K562 (cell line): ENCODE results near the gene CARS2. TPM values are rescaled to one million over a fixed set of nuclear protein-coding genes. Genes with fewer than 3 reads are reported as not detected.
A peak's percentile ranks its signal among the peaks of the same experiment; 100 is the strongest.

Experiments
- EHMT2 ChIP-seq: fragments of 450-650 bp; IDR thresholded peaks from 2 replicates; pipeline ENCODE4 v1.6.1; 2018; ENCODE audit warnings: antibody characterized with exemption
- ELF2 ChIP-seq: fragments of 250-450 bp; sonication (Bioruptor Pico); IDR thresholded peaks from 2 replicates; pipeline ENCODE4 v1.5.0; 2021; ENCODE audit warnings: mild to moderate bottlenecking
- FOS ChIP-seq: IDR thresholded peaks from 3 replicates; pipeline ENCODE4 v1.6.1; 2011; ENCODE audit not compliant: insufficient read length; ENCODE audit errors: extremely low read depth
- HDAC3 ChIP-seq: fragments of 450-650 bp; IDR thresholded peaks from 2 replicates; pipeline ENCODE4 v1.6.1; 2018; ENCODE audit warnings: borderline replicate concordance, mild to moderate bottlenecking, moderate library complexity; ENCODE audit not compliant: partially characterized antibody
- HOXB6 ChIP-seq: fragments of 250-450 bp; sonication (Bioruptor Pico); IDR thresholded peaks from 2 replicates; pipeline ENCODE4 v1.5.1; 2022; ENCODE audit warnings: mild to moderate bottlenecking, borderline replicate concordance
- JUNB ChIP-seq: fragments of 450-650 bp; formaldehyde crosslinking; conservative IDR thresholded peaks from 2 replicates; pipeline ENCODE4 v1.4.0; 2020; ENCODE audit warnings: mild to moderate bottlenecking
- KAT8 ChIP-seq: fragments of 450-650 bp; IDR thresholded peaks from 2 replicates; pipeline ENCODE4 v1.6.1; 2016; ENCODE audit warnings: low read depth, mild to moderate bottlenecking
- MCM3 ChIP-seq: fragments of 450-650 bp; IDR thresholded peaks from 2 replicates; pipeline ENCODE4 v1.6.1; 2016
- MTF1 ChIP-seq: fragments of 250-450 bp; sonication (Bioruptor Pico); IDR thresholded peaks from 2 replicates; pipeline ENCODE4 v1.9.0; 2021; ENCODE audit warnings: moderate library complexity, mild to moderate bottlenecking, inconsistent platforms, borderline replicate concordance
- NCOA4 ChIP-seq: fragments of 450-650 bp; IDR thresholded peaks from 2 replicates; pipeline ENCODE4 v1.6.1; 2018; ENCODE audit warnings: mild to moderate bottlenecking; ENCODE audit not compliant: partially characterized antibody
- NEUROD1 ChIP-seq: fragments of 150-350 bp; IDR thresholded peaks from 2 replicates; pipeline ENCODE4 v1.6.1; 2014; ENCODE audit warnings: borderline replicate concordance, low read length, low read depth; ENCODE audit not compliant: partially characterized antibody
- NONO ChIP-seq, 2 experiments: fragments of 200-400 bp in 1 of 2; fragments of 450-650 bp in 1 of 2; formaldehyde crosslinking in 1 of 2; IDR thresholded peaks; 2 replicates each; pipeline ENCODE4 v1.6.1; 2017; ENCODE audit warnings: low read depth in 2 of 2, mild to moderate bottlenecking in 2 of 2, moderate library complexity in 2 of 2, low read length in 1 of 2
- NR2C2 ChIP-seq, 2 experiments: fragments of 200-800 bp in 1 of 2; sonication (Bioruptor generic) in 1 of 2; sonication (generic) in 1 of 2; formaldehyde crosslinking in 1 of 2; IDR thresholded peaks; 2 replicates each; pipeline versions ENCODE4 v1.6.1 to v1.8.0; 2016 to 2022; ENCODE audit warnings: mild to moderate bottlenecking in 1 of 2, missing compliant biosample characterization in 1 of 2, missing genetic modification characterization in 1 of 2, missing genetic modification reagents in 1 of 2
- SRSF7 ChIP-seq: fragments of 200-400 bp; formaldehyde crosslinking; optimal IDR thresholded peaks from 2 replicates; pipeline ENCODE3; 2017; ENCODE audit warnings: mild to moderate bottlenecking, low read depth, low read length
- XRCC5 ChIP-seq: fragments of 200-400 bp; formaldehyde crosslinking; IDR thresholded peaks from 2 replicates; pipeline ENCODE4 v1.6.1; 2017; ENCODE audit warnings: low read depth, mild to moderate bottlenecking, low read length
- ZFX ChIP-seq: sonication (generic); formaldehyde crosslinking; IDR thresholded peaks from 2 replicates; pipeline ENCODE4 v1.8.0; 2022; ENCODE audit warnings: mild to moderate bottlenecking, missing genetic modification reagents, moderate library complexity
- ZNF12 ChIP-seq: sonication (generic); formaldehyde crosslinking; IDR thresholded peaks from 2 replicates; pipeline ENCODE4 v1.4.0; 2020; ENCODE audit warnings: mild to moderate bottlenecking, missing genetic modification reagents
- ZNF146 ChIP-seq: IDR thresholded peaks from one replicate; pipeline ENCODE4 v1.6.1; 2018; ENCODE audit warnings: missing compliant biosample characterization; ENCODE audit not compliant: unreplicated experiment
- ZNF707 ChIP-seq: fragments of 250-450 bp; sonication (Bioruptor Pico); conservative IDR thresholded peaks from 2 replicates; pipeline ENCODE4 v1.8.0; 2022; ENCODE audit warnings: inconsistent platforms, mild to moderate bottlenecking, moderate library complexity
- polyA plus RNA-seq, 8 experiments: library from polyadenylated mRNA; depleted of rRNA in 4 of 8; stranded (reverse) in 5 of 8; unstranded in 3 of 8; fragments of >200 nt; fragmentation: Nextera tagmentation in 2 of 8; fragmentation: Illumina TruSeq in 1 of 8; extraction: Ambion mirVana in 2 of 8; extraction: Trizol in 1 of 8; gene quantifications; 2 replicates each; pipeline versions ENCODE4 v1.2.1 to v1.2.3, GENCODE V29; 2011 to 2014; ENCODE audit warnings: inconsistent platforms in 1 of 8, missing spikeins in 1 of 8
- total RNA-seq, 7 experiments: library from RNA; depleted of rRNA in 6 of 7; stranded (reverse); fragments of >200 nt in 6 of 7; fragmentation: Illumina TruSeq in 2 of 7; extraction: Trizol in 2 of 7; gene quantifications; 2 replicates each; pipeline versions ENCODE4 v1.2.1 to v1.2.3, GENCODE V29; 2011 to 2021; ENCODE audit warnings: low replicate concordance in 1 of 7
- TF ChIP-seq, protein P1 (sequence below): sonication (generic); formaldehyde crosslinking; IDR thresholded peaks from 2 replicates; pipeline ENCODE4 v1.8.0; 2022; ENCODE audit warnings: mild to moderate bottlenecking, missing genetic modification reagents
- TF ChIP-seq, protein P2 (sequence below), 3 experiments: IDR thresholded peaks in 2 of 3; conservative IDR thresholded peaks in 1 of 3; 2 replicates each; pipeline ENCODE4 v1.5.1; 2011 to 2012; ENCODE audit warnings: low read length in 3 of 3, mild to moderate bottlenecking in 3 of 3, control low read depth in 2 of 3, improper control_type of control experiment in 1 of 3, inconsistent platforms in 1 of 3, low read depth in 1 of 3, mixed read lengths in 1 of 3, moderate library complexity in 1 of 3; ENCODE audit not compliant: insufficient read depth in 2 of 3

The CARS2 gene
- total and polyA plus RNA-seq, 9 of the 15 experiments (the other 6 are each of a cell fraction or from before 2014, with no cell fraction given), result 1.7 to 37.4 (median 30.5) TPM

DNA sequence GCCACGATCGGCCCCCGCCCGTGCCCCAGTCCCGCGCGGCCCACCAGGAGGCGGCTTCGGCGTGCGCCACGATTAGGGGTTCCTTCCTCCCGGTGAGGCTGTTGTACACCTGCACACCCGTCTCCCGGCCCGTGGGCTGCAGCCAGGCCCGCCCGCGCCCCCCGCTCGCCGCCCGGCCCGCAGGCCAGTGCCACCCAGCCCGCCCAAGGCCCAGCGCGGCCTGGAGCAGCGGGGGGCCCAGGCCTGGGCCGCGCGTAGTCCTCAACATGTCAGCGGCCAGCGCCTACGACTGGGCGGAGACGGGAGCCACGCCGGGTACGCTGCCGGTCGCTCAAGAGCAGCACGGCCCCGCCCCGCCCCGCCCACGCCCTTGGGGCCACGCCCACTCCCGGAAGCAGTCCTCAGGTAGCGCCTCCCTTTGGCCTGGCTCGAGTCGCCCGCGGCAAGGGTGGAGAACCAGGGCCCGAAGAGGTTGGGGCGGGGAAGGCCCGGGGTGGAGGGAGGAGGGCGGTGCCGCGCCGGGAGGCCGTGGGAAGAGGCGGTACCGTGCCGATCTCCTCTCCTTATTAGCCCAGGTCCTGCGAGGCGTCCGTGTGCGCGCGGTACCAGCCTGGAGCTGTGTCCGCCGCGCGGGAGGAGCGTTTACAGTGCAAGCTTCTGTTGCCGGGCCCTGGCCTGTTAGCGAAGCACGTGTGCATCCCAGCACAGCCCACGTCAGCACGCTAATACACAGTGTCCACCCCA is at the start of gene CARS2 (continued):
- TF ChIP-seq, protein P1, sequence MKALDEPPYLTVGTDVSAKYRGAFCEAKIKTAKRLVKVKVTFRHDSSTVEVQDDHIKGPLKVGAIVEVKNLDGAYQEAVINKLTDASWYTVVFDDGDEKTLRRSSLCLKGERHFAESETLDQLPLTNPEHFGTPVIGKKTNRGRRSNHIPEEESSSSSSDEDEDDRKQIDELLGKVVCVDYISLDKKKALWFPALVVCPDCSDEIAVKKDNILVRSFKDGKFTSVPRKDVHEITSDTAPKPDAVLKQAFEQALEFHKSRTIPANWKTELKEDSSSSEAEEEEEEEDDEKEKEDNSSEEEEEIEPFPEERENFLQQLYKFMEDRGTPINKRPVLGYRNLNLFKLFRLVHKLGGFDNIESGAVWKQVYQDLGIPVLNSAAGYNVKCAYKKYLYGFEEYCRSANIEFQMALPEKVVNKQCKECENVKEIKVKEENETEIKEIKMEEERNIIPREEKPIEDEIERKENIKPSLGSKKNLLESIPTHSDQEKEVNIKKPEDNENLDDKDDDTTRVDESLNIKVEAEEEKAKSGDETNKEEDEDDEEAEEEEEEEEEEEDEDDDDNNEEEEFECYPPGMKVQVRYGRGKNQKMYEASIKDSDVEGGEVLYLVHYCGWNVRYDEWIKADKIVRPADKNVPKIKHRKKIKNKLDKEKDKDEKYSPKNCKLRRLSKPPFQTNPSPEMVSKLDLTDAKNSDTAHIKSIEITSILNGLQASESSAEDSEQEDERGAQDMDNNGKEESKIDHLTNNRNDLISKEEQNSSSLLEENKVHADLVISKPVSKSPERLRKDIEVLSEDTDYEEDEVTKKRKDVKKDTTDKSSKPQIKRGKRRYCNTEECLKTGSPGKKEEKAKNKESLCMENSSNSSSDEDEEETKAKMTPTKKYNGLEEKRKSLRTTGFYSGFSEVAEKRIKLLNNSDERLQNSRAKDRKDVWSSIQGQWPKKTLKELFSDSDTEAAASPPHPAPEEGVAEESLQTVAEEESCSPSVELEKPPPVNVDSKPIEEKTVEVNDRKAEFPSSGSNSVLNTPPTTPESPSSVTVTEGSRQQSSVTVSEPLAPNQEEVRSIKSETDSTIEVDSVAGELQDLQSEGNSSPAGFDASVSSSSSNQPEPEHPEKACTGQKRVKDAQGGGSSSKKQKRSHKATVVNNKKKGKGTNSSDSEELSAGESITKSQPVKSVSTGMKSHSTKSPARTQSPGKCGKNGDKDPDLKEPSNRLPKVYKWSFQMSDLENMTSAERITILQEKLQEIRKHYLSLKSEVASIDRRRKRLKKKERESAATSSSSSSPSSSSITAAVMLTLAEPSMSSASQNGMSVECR (CRISPR knock-in tag), result peak; percentile 14; the same call in 1 of the 2 replicates
- TF ChIP-seq KAT8 (no peak), XRCC5 (no peak), JUNB (CRISPR knock-in tag) (no peak), ZNF707 (no peak), NEUROD1 (no peak), ZNF146 (no peak), NCOA4 (no peak), FOS (no peak), MTF1 (CRISPR knock-in tag) (no peak), SRSF7 (no peak), NR2C2 (CRISPR knock-in tag; IDR thresholded peaks at IDR 0.05) (no peak), NR2C2 (tag; IDR thresholded peaks at IDR 0.05) (peak; percentile 57; the same call in 1 of the 2 replicates), ZNF12 (CRISPR knock-in tag) (no peak), HOXB6 (CRISPR knock-in tag) (no peak), MCM3 (no peak), NONO (IDR thresholded peaks at IDR 0.05; ENCODE audit: low read depth in 2 of 2, low read length in 1 of 2) (0 out of 4 replicates have a peak, but pooled peaks of 1 of the 2 experiments have one; percentile 45), ELF2 (CRISPR knock-in tag) (peak; percentile 65), ZFX (peak; percentile 90), HDAC3 (no peak), EHMT2 (no peak)
- TF ChIP-seq, protein P2, sequence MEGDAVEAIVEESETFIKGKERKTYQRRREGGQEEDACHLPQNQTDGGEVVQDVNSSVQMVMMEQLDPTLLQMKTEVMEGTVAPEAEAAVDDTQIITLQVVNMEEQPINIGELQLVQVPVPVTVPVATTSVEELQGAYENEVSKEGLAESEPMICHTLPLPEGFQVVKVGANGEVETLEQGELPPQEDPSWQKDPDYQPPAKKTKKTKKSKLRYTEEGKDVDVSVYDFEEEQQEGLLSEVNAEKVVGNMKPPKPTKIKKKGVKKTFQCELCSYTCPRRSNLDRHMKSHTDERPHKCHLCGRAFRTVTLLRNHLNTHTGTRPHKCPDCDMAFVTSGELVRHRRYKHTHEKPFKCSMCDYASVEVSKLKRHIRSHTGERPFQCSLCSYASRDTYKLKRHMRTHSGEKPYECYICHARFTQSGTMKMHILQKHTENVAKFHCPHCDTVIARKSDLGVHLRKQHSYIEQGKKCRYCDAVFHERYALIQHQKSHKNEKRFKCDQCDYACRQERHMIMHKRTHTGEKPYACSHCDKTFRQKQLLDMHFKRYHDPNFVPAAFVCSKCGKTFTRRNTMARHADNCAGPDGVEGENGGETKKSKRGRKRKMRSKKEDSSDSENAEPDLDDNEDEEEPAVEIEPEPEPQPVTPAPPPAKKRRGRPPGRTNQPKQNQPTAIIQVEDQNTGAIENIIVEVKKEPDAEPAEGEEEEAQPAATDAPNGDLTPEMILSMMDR (IDR thresholded peaks at IDR 0.05 in 2 of 3, conservative IDR thresholded peaks at IDR 0.05 in 1 of 3; ENCODE audit: insufficient read depth in 2 of 3, low read depth in 1 of 3, low read length in 3 of 3), result 0 out of 6 replicates have a peak, but pooled peaks of 1 of the 3 experiments have one; percentile 15
